HepG2 (cell line): ENCODE measurements around the gene CDCP1. TPM values are rescaled to one million over a fixed set of nuclear protein-coding genes. Genes with fewer than 3 reads are reported as not detected.

Source experiments
- ATAC-seq: fragments of 200-7000 bp; cut with Tn5 transposase; 3 replicates; pipeline ENCODE4 v1.9.1; 2020; ENCODE audit warnings: mild to moderate bottlenecking, moderate library complexity
- BruUV-seq: library from RNA; stranded (reverse); fragments of 400-500 nt; replicated peaks from 2 replicates; lab custom pipeline; 2021; lab: Mats Ljungman, UMichigan
- CTCF ChIA-PET: fragments of 300-600 bp; formaldehyde crosslinking; extraction: SDS; loops from one replicate; lab custom pipeline; 2021; ENCODE audit warnings: low total read pairs, inconsistent platforms, low intra/inter-chr PET ratio; lab: Yijun Ruan, JAX
- POLR2A ChIA-PET: fragments of 350-600 bp; sonication (Branson Sonifier 250); formaldehyde crosslinking; loops from one replicate; lab custom pipeline; 2020; ENCODE audit warnings: antibody characterized with exemption, inconsistent platforms; lab: Yijun Ruan, JAX
- DNase-seq: peaks from one replicate; pipeline ENCODE4 v3.0.0-alpha.2; 2015; ENCODE audit warnings: low spot score
- FAIRE-seq: peaks from 3 replicates; lab custom pipeline; 2011; peaks lifted over from hg19 to GRCh38; lab: Jason Lieb, UNC
- H2AFZ ChIP-seq: one replicate; pipeline ENCODE4 v1.6.1; 2011; ENCODE audit warnings: low read length, inconsistent platforms
- H3K27ac ChIP-seq: fragments of 300-600 bp; 3 replicates; pipeline ENCODE4 v1.8.0; 2011; ENCODE audit warnings: mixed run types, mild to moderate bottlenecking, mixed read lengths, low read length, inconsistent platforms; ENCODE audit not compliant: insufficient read depth; ENCODE audit errors: extremely low read length
- H3K27me3 ChIP-seq, 2 experiments: fragments of 200-600 bp in 1 of 2; 2 replicates in 1 of 2; 3 replicates in 1 of 2; pipeline versions ENCODE4 v1.6.0 to v1.8.0; 2011; ENCODE audit warnings: low read length in 2 of 2, mild to moderate bottlenecking in 2 of 2, moderate library complexity in 2 of 2, inconsistent platforms in 1 of 2; ENCODE audit not compliant: insufficient read depth in 2 of 2, control insufficient read depth in 1 of 2
- H3K36me3 ChIP-seq, 2 experiments: fragments of 200-600 bp in 1 of 2; replicated peaks in 1 of 2; 2 replicates in 1 of 2; 3 replicates in 1 of 2; pipeline versions ENCODE4 v1.5.1 to v1.8.0; 2011; ENCODE audit warnings: low read length in 2 of 2, inconsistent platforms in 1 of 2; ENCODE audit not compliant: insufficient read depth in 2 of 2, control insufficient read depth in 1 of 2
- H3K4me1 ChIP-seq: 2 replicates; pipeline ENCODE4 v1.5.1; 2012; ENCODE audit warnings: low read length, inconsistent platforms; ENCODE audit not compliant: insufficient read depth
- H3K4me2 ChIP-seq: 2 replicates; pipeline ENCODE4 v1.6.0; 2011; ENCODE audit warnings: low read depth, low read length, inconsistent platforms
- H3K4me3 ChIP-seq, 3 experiments: fragments of 200-600 bp in 1 of 3; sonication (generic), shearing (Covaris generic) in 1 of 3; replicated peaks in 1 of 3; 2 replicates each; pipeline ENCODE4 v1.5.1; 2011 to 2016; ENCODE audit warnings: low read length in 3 of 3, inconsistent platforms in 2 of 3, low read depth in 2 of 3, mild to moderate bottlenecking in 2 of 3, control low read depth in 1 of 3, mixed read lengths in 1 of 3; ENCODE audit not compliant: insufficient read depth in 1 of 3
- H3K79me2 ChIP-seq: one replicate; pipeline ENCODE4 v1.6.1; 2011; ENCODE audit warnings: low read length, inconsistent platforms; ENCODE audit not compliant: insufficient read depth
- H3K9ac ChIP-seq: 2 replicates; pipeline ENCODE4 v1.6.0; 2011; ENCODE audit warnings: mild to moderate bottlenecking, low read depth, low read length, inconsistent platforms; ENCODE audit not compliant: insufficient read depth
- H3K9me3 ChIP-seq: 2 replicates; pipeline ENCODE4 v1.5.1; 2012; ENCODE audit warnings: mild to moderate bottlenecking, low read length
- H4K20me1 ChIP-seq: 2 replicates; pipeline ENCODE4 v1.6.0; 2011; ENCODE audit warnings: inconsistent platforms, mild to moderate bottlenecking, low read length, moderate library complexity; ENCODE audit not compliant: insufficient read depth
- GABPA ChIP-seq, 2 experiments: IDR thresholded peaks; 2 replicates each; pipeline ENCODE4 v1.6.1; 2011 to 2016; ENCODE audit warnings: low read depth in 2 of 2, low read length in 1 of 2, missing biosample characterization in 1 of 2, missing genetic modification characterization in 1 of 2
- ZHX2 ChIP-seq, 2 experiments: sonication (generic) in 1 of 2; formaldehyde crosslinking in 1 of 2; IDR thresholded peaks; 2 replicates each; pipeline versions ENCODE4 v1.6.1 to v1.9.0; 2014 to 2022; ENCODE audit warnings: antibody characterized with exemption in 1 of 2, borderline replicate concordance in 1 of 2, inconsistent platforms in 1 of 2, low read depth in 1 of 2, missing genetic modification reagents in 1 of 2
- WGBS: methylation state at CpG from one replicate; pipeline ENCODE4 v1.1.6; 2017; ENCODE audit warnings: low lambda C conversion rate; 5-methylcytosine and 5-hydroxymethylcytosine counted together
- in situ Hi-C: cut with HindIII; loops from 2 replicates; pipeline ENCODE4 v1.10.0; 2017; ENCODE audit warnings: low pct_unique_long_range_greater_than_20kb; ENCODE audit not compliant: extremely low pct_ligation_motif_present
- intact Hi-C: fragments of 100-400 bp; cut with micrococcal nuclease; formaldehyde crosslinking; loops from one replicate; pipeline ENCODE4 v1.10.0; 2022; ENCODE audit not compliant: unreplicated experiment
- polyA plus RNA-seq, 8 experiments: library from polyadenylated mRNA; depleted of rRNA in 3 of 8; stranded (reverse) in 7 of 8; unstranded in 1 of 8; fragments of >200 nt; fragmentation: Illumina TruSeq in 4 of 8; extraction: Trizol in 4 of 8; gene quantifications; 2 replicates each; pipeline versions ENCODE4 v1.2.1 to v1.2.3, GENCODE V29; 2011 to 2016; ENCODE audit warnings: low read depth in 4 of 8, missing spikeins in 1 of 8, mixed read lengths in 1 of 8; ENCODE audit not compliant: insufficient read depth in 1 of 8
- total RNA-seq, 5 experiments: library from RNA; depleted of rRNA; stranded (reverse); fragments of >200 nt; fragmentation: Illumina TruSeq; extraction: Trizol; gene quantifications; 2 replicates each; pipeline ENCODE4 v1.2.3, GENCODE V29; 2016; ENCODE audit warnings: low read depth in 1 of 5
- TF ChIP-seq, protein P1 (sequence below): sonication (generic); formaldehyde crosslinking; IDR thresholded peaks from 2 replicates; pipeline ENCODE4 v1.4.0; 2020; ENCODE audit warnings: missing genetic modification reagents, borderline replicate concordance

The CDCP1 gene
- total and polyA plus RNA-seq, 2 of the 13 experiments (the other 11 are each of a cell fraction or from before 2014, with no cell fraction given) = 0.11 to 0.18 TPM

GRCh38 chr3:45064512-45065372, 81.4 kb downstream of the CDCP1 start:
- Histone ChIP-seq H3K27me3 (no peaks in the 10 kb centered on the region; a peak in 1 of 5 replicates), H3K4me1 (no peaks in the 10 kb centered on the region), H4K20me1 (no peaks in the 10 kb centered on the region), H3K79me2 (no peaks in the 10 kb centered on the region), H3K27ac (no peak overlapping the region), H2AFZ (no peak overlapping the region), H3K4me3 (no peak overlapping the region), H3K9me3 (no peaks in the 10 kb centered on the region), H3K36me3 (no peaks in the 10 kb centered on the region), H3K4me2 (no peak overlapping the region), H3K9ac (no peak overlapping the region)
- intact Hi-C loops (no loop called here), in situ Hi-C loops (no loop called here)
- no peak for DNase-seq
- ChIA-PET POLR2A (no interaction called here), CTCF (no interaction called here)
- BruUV-seq = no TSS peak
- ATAC-seq = no peak
- TF ChIP-seq GABPA (IDR thresholded peaks at IDR 0.05; ENCODE audit: low read depth, low read length) (no peak), GABPA (CRISPR knock-in tag; IDR thresholded peaks at IDR 0.05; ENCODE audit: low read depth) (no peak)
- FAIRE-seq = no peak
- 36% methylated on average over 12 of the region's 12 CpGs for WGBS

DNA sequence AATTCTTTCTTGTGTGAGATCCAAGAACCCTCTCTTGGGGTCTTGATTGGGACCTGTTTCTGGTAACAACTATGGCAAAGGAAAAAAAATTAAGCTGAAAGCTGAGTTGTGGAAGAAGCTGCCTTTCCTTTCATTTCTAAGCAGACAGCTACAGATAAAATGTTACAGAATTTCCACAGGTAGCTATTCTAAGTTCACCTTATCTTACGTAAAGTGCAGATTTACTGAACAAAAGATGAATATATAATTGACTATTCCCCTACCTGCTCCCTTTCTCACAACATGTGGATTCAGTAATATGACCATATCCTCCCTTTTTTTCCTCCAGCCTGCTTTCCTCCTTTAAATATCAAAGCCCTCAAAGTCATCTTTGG, 83.5 kb downstream of the CDCP1 start:
- H3K9ac ChIP-seq = no peak overlapping the region
- H3K27ac ChIP-seq = no peak overlapping the region
- H3K27me3 ChIP-seq = no peaks in the 10 kb centered on the region; a peak in 1 of 5 replicates
- ATAC-seq (no peak), FAIRE-seq (no peak), DNase-seq (no peak)
- no peaks in the 10 kb centered on the region for H3K9me3 ChIP-seq
- H3K36me3 ChIP-seq = no peaks in the 10 kb centered on the region
- H4K20me1 ChIP-seq = no peaks in the 10 kb centered on the region
- ChIA-PET CTCF (no interaction called here), POLR2A (no interaction called here)
- no peak overlapping the region for H3K4me2 ChIP-seq
- BruUV-seq = no TSS peak
- WGBS = 88% methylated on average over 1 of the region's 1 CpG
- H3K4me1 ChIP-seq = no peaks in the 10 kb centered on the region
- H3K4me3 ChIP-seq = no peak overlapping the region
- no peaks in the 10 kb centered on the region for H3K79me2 ChIP-seq
- TF ChIP-seq ZHX2 (IDR thresholded peaks at IDR 0.05; ENCODE audit: low read depth) = no peak
- TF ChIP-seq ZHX2 (CRISPR knock-in tag; IDR thresholded peaks at IDR 0.05; ENCODE audit: borderline replicate concordance) = no peak
- TF ChIP-seq, protein P1, sequence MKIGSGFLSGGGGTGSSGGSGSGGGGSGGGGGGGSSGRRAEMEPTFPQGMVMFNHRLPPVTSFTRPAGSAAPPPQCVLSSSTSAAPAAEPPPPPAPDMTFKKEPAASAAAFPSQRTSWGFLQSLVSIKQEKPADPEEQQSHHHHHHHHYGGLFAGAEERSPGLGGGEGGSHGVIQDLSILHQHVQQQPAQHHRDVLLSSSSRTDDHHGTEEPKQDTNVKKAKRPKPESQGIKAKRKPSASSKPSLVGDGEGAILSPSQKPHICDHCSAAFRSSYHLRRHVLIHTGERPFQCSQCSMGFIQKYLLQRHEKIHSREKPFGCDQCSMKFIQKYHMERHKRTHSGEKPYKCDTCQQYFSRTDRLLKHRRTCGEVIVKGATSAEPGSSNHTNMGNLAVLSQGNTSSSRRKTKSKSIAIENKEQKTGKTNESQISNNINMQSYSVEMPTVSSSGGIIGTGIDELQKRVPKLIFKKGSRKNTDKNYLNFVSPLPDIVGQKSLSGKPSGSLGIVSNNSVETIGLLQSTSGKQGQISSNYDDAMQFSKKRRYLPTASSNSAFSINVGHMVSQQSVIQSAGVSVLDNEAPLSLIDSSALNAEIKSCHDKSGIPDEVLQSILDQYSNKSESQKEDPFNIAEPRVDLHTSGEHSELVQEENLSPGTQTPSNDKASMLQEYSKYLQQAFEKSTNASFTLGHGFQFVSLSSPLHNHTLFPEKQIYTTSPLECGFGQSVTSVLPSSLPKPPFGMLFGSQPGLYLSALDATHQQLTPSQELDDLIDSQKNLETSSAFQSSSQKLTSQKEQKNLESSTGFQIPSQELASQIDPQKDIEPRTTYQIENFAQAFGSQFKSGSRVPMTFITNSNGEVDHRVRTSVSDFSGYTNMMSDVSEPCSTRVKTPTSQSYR (CRISPR knock-in tag) = no peak
- intact Hi-C loops = no loop called here
- in situ Hi-C loops = no loop called here
- H2AFZ ChIP-seq = no peak overlapping the region
